ENCODE results near the gene SP140L. TPM values are rescaled to one million over a fixed set of nuclear protein-coding genes. Genes with fewer than 3 reads are reported as not detected.

The SP140L gene
- total and polyA plus RNA-seq, 2 donors (not counting 1 experiment from before 2014, with no cell fraction given) = 94.6 to 154 TPM

DNA sequence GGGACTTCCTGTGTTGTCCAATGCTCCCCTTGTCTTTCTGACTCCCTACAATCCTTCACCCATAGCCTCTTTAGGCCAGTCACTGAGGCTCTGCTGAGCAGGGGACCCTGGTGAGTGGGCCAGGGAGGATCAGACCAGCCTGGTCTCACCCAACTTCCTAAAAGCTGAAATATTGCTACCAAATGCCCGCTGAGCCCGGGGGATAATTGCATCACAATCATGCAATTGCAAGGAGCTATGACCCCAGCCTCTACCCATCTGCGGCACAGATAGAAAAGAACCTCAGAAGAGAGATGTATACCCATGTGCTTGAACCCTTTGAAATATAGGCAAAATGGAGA, 85.3 kb downstream of the SP140L start:
- ATAC-seq (ENCODE audit: low read depth) = no peak
- Histone ChIP-seq H3K4me1 (ENCODE audit: control insufficient read depth in 2 of 2, insufficient read depth in 2 of 2, low read length in 2 of 2) (peaks cover 54 to 63% of the 10 kb centered on the region in 2 donors), H3K9me3 (ENCODE audit: control extremely low read depth in 1 of 3, control insufficient read depth in 2 of 3, insufficient read depth in 1 of 3, low read length in 2 of 3) (no peaks in the 10 kb centered on the region), H3K27ac (ENCODE audit: low read length in 2 of 2) (peak overlapping the region; percentile 88 to 92), H4K20me1 (ENCODE audit: control insufficient read depth, insufficient read depth, low read length, poor library complexity, severe bottlenecking) (no peaks in the 10 kb centered on the region), H3K36me3 (replicated peaks in 1 of 2; ENCODE audit: control extremely low read depth in 1 of 2, control insufficient read depth in 1 of 2, extremely low read depth in 1 of 2, insufficient read depth in 2 of 2, low read length in 1 of 2) (no peaks in the 10 kb centered on the region), H3K9ac (ENCODE audit: low read length) (peak overlapping the region; percentile 85), H3K4me2 (replicated peaks; ENCODE audit: low read depth, low read length, poor library complexity, severe bottlenecking) (peak overlapping the region; percentile 81), H3K27me3 (replicated peaks in 1 of 4; ENCODE audit: control extremely low read depth in 1 of 4, control insufficient read depth in 3 of 4, insufficient read depth in 4 of 4, low read length in 3 of 4) (no peaks in the 10 kb centered on the region), H3K4me3 (ENCODE audit: control extremely low read depth in 1 of 5, extremely low read depth in 1 of 5, insufficient read depth in 1 of 5, low read depth in 2 of 5, low read length in 4 of 5) (peak overlapping the region; percentile 69 to 92 (median 88)), H2AFZ (ENCODE audit: insufficient read depth, low read depth, low read length, poor library complexity, severe bottlenecking) (peak overlapping the region; percentile 95), H3K79me2 (ENCODE audit: control insufficient read depth, insufficient read depth, low read length) (peaks cover 39% of the 10 kb centered on the region)
- intact Hi-C loops (cut with micrococcal nuclease) = loop anchor here (5.0 kb wide), 2 partner anchors 85 to 300 kb away; partner anchors contain the start of genes CAB39 and SP140L
- no peaks in the 10 kb centered on the region for H3K9me3 Mint-ChIP-seq (ENCODE audit: insufficient read depth)
- ChIA-PET POLR2A (interaction anchor here (1.0 to 3.2 kb wide), 4 partner anchors 35 to 202 kb away, joined by 3 to 8 read pairs (median 4); partner anchors contain the start of gene SP140L), CTCF (interaction anchor here (1.1 to 1.7 kb wide), 3 partner anchors 36 to 201 kb away, joined by 3 to 6 read pairs (median 6); no protein-coding TSS in a partner anchor)
- H3K27ac Mint-ChIP-seq = peak overlapping the region; percentile 99
- H3K4me3 Mint-ChIP-seq = peak overlapping the region; percentile 98
- no peak for DNase-seq
- no peaks in the 10 kb centered on the region for H3K27me3 Mint-ChIP-seq
- TF ChIP-seq CTCF (IDR thresholded peaks at IDR 0.05) (no peak), EZH2 (IDR thresholded peaks at IDR 0.05; ENCODE audit: borderline replicate concordance, insufficient read depth, low read depth, low read length, poor library complexity, severe bottlenecking) (no peak)
- H3K4me1 Mint-ChIP-seq = peaks cover 71% of the 10 kb centered on the region
- no CpG with 5 or more reads among the region's 3 CpGs for WGBS (ENCODE audit: insufficient coverage)

DNA sequence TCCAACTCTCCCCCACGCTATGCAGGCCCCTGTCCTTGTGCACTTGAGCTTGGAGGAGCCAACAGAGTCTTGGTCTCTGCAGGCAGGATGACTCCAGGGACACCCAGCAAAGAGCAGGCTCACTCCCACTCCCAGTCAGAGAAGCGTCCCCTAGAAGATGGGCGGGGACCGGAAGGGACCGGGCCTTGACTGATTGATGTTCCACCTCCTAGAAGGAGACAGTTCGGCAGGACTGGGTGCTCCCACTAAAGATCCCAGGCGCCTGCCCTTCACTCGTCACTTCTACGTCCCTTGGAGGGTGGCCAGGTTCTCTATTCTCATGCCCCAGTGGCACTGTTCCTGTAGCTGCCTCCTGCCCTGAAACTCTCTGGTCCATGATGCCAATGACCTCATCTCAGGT, 85.9 kb downstream of the SP140L start:
- peak overlapping the region; percentile 98 for H3K4me3 Mint-ChIP-seq
- no peak for ATAC-seq (ENCODE audit: low read depth)
- no peaks in the 10 kb centered on the region for H3K27me3 Mint-ChIP-seq
- DNase-seq = no peak
- POLR2A ChIA-PET = interaction anchor here (1.4 to 3.2 kb wide), 3 partner anchors 35 to 189 kb away, joined by 3 to 8 read pairs (median 5); partner anchors contain the start of gene SP140L
- intact Hi-C loops (cut with micrococcal nuclease) = loop anchor here (5.0 kb wide), 2 partner anchors 86 to 299 kb away; partner anchors contain the start of genes CAB39 and SP140L
- H4K20me1 ChIP-seq (ENCODE audit: control insufficient read depth, insufficient read depth, low read length, poor library complexity, severe bottlenecking) = no peaks in the 10 kb centered on the region
- no peaks in the 10 kb centered on the region for H3K27me3 ChIP-seq (replicated peaks in 1 of 4; ENCODE audit: control extremely low read depth in 1 of 4, control insufficient read depth in 3 of 4, insufficient read depth in 4 of 4, low read length in 3 of 4)
- H3K4me3 ChIP-seq (ENCODE audit: control extremely low read depth in 1 of 5, extremely low read depth in 1 of 5, insufficient read depth in 1 of 5, low read depth in 2 of 5, low read length in 4 of 5) = peak overlapping the region in 1 of 5 experiments; percentile 69
- no peaks in the 10 kb centered on the region for H3K9me3 Mint-ChIP-seq (ENCODE audit: insufficient read depth)
- peak overlapping the region; percentile 85 for H3K9ac ChIP-seq (ENCODE audit: low read length)
- peaks cover 54 to 63% of the 10 kb centered on the region in 2 donors for H3K4me1 ChIP-seq (ENCODE audit: control insufficient read depth in 2 of 2, insufficient read depth in 2 of 2, low read length in 2 of 2)
- H3K79me2 ChIP-seq (ENCODE audit: control insufficient read depth, insufficient read depth, low read length) = peaks cover 44% of the 10 kb centered on the region
- H3K4me1 Mint-ChIP-seq = peaks cover 74% of the 10 kb centered on the region
- 97% methylated on average over 9 of the region's 9 CpGs for WGBS (ENCODE audit: insufficient coverage)
- peak overlapping the region in 1 of 2 donors; percentile 92 for H3K27ac ChIP-seq (ENCODE audit: low read length in 2 of 2)
- H3K9me3 ChIP-seq (ENCODE audit: control extremely low read depth in 1 of 3, control insufficient read depth in 2 of 3, insufficient read depth in 1 of 3, low read length in 2 of 3) = no peaks in the 10 kb centered on the region
- peak overlapping the region; percentile 99 for H3K27ac Mint-ChIP-seq
- TF ChIP-seq EZH2 (IDR thresholded peaks at IDR 0.05; ENCODE audit: borderline replicate concordance, insufficient read depth, low read depth, low read length, poor library complexity, severe bottlenecking) (no peak), CTCF (IDR thresholded peaks at IDR 0.05) (no peak)
- H3K4me2 ChIP-seq (replicated peaks; ENCODE audit: low read depth, low read length, poor library complexity, severe bottlenecking) = peak overlapping the region; percentile 81
- peaks cover 0 to 5% of the 10 kb centered on the region in 2 experiments for H3K36me3 ChIP-seq (replicated peaks in 1 of 2; ENCODE audit: control extremely low read depth in 1 of 2, control insufficient read depth in 1 of 2, extremely low read depth in 1 of 2, insufficient read depth in 2 of 2, low read length in 1 of 2)
- H2AFZ ChIP-seq (ENCODE audit: insufficient read depth, low read depth, low read length, poor library complexity, severe bottlenecking) = no peak overlapping the region
- CTCF ChIA-PET = interaction anchor here (0.5 to 1.7 kb wide), 2 partner anchors 201 to 253 kb away, joined by 3 to 6 read pairs; no protein-coding TSS in a partner anchor

All from B cell (primary cell).